Smooth muscle cell (in vitro differentiated cells): ENCODE results near the gene PDCD6IP. TPM values are rescaled to one million over a fixed set of nuclear protein-coding genes. Genes with fewer than 3 reads are reported as not detected.

Source experiments
- DNase-seq: peaks from one replicate; lab custom pipeline; 2025; ENCODE audit not compliant: unreplicated experiment; lab: John Stamatoyannopoulos, UW
- H2AFZ ChIP-seq: fragments of 200-600 bp; sonication (generic); 2 replicates; pipeline ENCODE4 v1.6.0; 2016; ENCODE audit warnings: antibody characterized with exemption, low read depth, mild to moderate bottlenecking
- H3F3A ChIP-seq: fragments of 200-600 bp; sonication (generic); 2 replicates; pipeline ENCODE4 v1.6.0; 2017; ENCODE audit warnings: antibody characterized with exemption, low read depth
- H3K27ac ChIP-seq: fragments of 200-600 bp; sonication (generic); 2 replicates; pipeline ENCODE4 v1.5.1; 2016; ENCODE audit warnings: low read depth, mild to moderate bottlenecking
- H3K27me3 ChIP-seq: fragments of 200-600 bp; sonication (generic); 2 replicates; pipeline ENCODE4 v1.6.1; 2016; ENCODE audit warnings: low read depth, mild to moderate bottlenecking
- H3K36me3 ChIP-seq: fragments of 200-600 bp; sonication (generic); 2 replicates; pipeline ENCODE4 v1.5.1; 2016; ENCODE audit warnings: low read depth
- H3K4me1 ChIP-seq: fragments of 200-600 bp; sonication (generic); 2 replicates; pipeline ENCODE4 v1.5.1; 2016; ENCODE audit warnings: low read depth
- H3K4me2 ChIP-seq: fragments of 200-600 bp; sonication (generic); 2 replicates; pipeline ENCODE4 v1.6.0; 2016; ENCODE audit warnings: mild to moderate bottlenecking
- H3K4me3 ChIP-seq: fragments of 200-600 bp; sonication (generic); 2 replicates; pipeline ENCODE4 v1.5.1; 2016; ENCODE audit warnings: mild to moderate bottlenecking
- H3K79me2 ChIP-seq: fragments of 200-600 bp; sonication (generic); 2 replicates; pipeline ENCODE4 v1.6.0; 2016; ENCODE audit warnings: low read depth, mild to moderate bottlenecking
- H3K9ac ChIP-seq: fragments of 200-600 bp; sonication (generic); 2 replicates; pipeline ENCODE4 v1.6.0; 2016; ENCODE audit warnings: low read depth
- H3K9me3 ChIP-seq: fragments of 200-600 bp; sonication (generic); replicated peaks from 2 replicates; pipeline ENCODE4 v1.5.1; 2016; ENCODE audit warnings: low read depth
- H4K20me1 ChIP-seq: fragments of 200-600 bp; sonication (generic); 2 replicates; pipeline ENCODE4 v1.6.0; 2016; ENCODE audit warnings: low read depth
- CTCF ChIP-seq: fragments of 200-600 bp; sonication (generic); IDR thresholded peaks from 2 replicates; pipeline ENCODE4 v1.5.1; 2017; ENCODE audit warnings: borderline replicate concordance, mild to moderate bottlenecking, antibody characterized with exemption; ENCODE audit not compliant: insufficient read depth, poor library complexity, severe bottlenecking
- WGBS: methylation state at CpG from one replicate; pipeline ENCODE4 v1.1.7; 2016; ENCODE audit warnings: low lambda C conversion rate; 5-methylcytosine and 5-hydroxymethylcytosine counted together
- polyA plus RNA-seq: library from polyadenylated mRNA; unstranded; fragments of >200 nt; fragmentation: Nextera tagmentation; extraction: Ambion mirVana; gene quantifications from 2 replicates; pipeline ENCODE4 v1.2.1, GENCODE V29; 2016
- total RNA-seq: library from RNA; depleted of rRNA; stranded (reverse); fragments of >200 nt; gene quantifications from 2 replicates; pipeline ENCODE4 v1.2.3, GENCODE V29; 2014

The PDCD6IP gene
- total and polyA plus RNA-seq, 2 experiments from 2014 or later, result 97.6 to 138 TPM

- no peaks in the 10 kb centered on the region for H4K20me1 ChIP-seq
- no peak for TF ChIP-seq CTCF
- no peak overlapping the region for H3K4me2 ChIP-seq
- peaks cover 3% of the 10 kb centered on the region for H3K27me3 ChIP-seq
- no peaks in the 10 kb centered on the region for H3K36me3 ChIP-seq
- H3K9me3 ChIP-seq, result no peaks in the 10 kb centered on the region
- peaks cover 3% of the 10 kb centered on the region for H3K4me1 ChIP-seq
- H3F3A ChIP-seq, result no peaks in the 10 kb centered on the region
- WGBS, result 91% methylated on average over 6 of the region's 6 CpGs
- DNase-seq, result no peak
- H3K4me3 ChIP-seq, result no peak overlapping the region
- no peak overlapping the region for H2AFZ ChIP-seq
- no peak overlapping the region for H3K9ac ChIP-seq
- H3K27ac ChIP-seq, result no peak overlapping the region
- H3K79me2 ChIP-seq, result no peaks in the 10 kb centered on the region
Measured at GRCh38 chr3:33882296-33882695, 83.9 kb downstream of the PDCD6IP start.

- Histone ChIP-seq H3F3A (no peaks in the 10 kb centered on the region), H4K20me1 (no peaks in the 10 kb centered on the region), H3K4me2 (peak overlapping the region; percentile 80), H3K79me2 (no peaks in the 10 kb centered on the region), H3K36me3 (no peaks in the 10 kb centered on the region), H3K9me3 (no peaks in the 10 kb centered on the region), H3K27me3 (peaks cover 3% of the 10 kb centered on the region), H3K4me3 (peak overlapping the region; percentile 29), H2AFZ (no peak overlapping the region), H3K27ac (no peak overlapping the region), H3K9ac (no peak overlapping the region), H3K4me1 (peaks cover 3% of the 10 kb centered on the region)
- DNase-seq, result no peak
- WGBS, result 18% methylated on average over 6 of the region's 6 CpGs
- peak; percentile 94 for TF ChIP-seq CTCF
Measured at GRCh38 chr3:33883538-33883950, 85.1 kb downstream of the PDCD6IP start.

- no peaks in the 10 kb centered on the region for H3K36me3 ChIP-seq
- DNase-seq, result no peak
- no peak overlapping the region for H3K9ac ChIP-seq
- H3K4me2 ChIP-seq, result peak overlapping the region; percentile 80
- TF ChIP-seq CTCF, result peak; percentile 19
- H3K9me3 ChIP-seq, result no peaks in the 10 kb centered on the region
- peaks cover 3% of the 10 kb centered on the region for H3K4me1 ChIP-seq
- no peak overlapping the region for H3K27ac ChIP-seq
- no peaks in the 10 kb centered on the region for H3F3A ChIP-seq
- 29% methylated on average over 12 of the region's 12 CpGs for WGBS
- H3K79me2 ChIP-seq, result no peaks in the 10 kb centered on the region
- H3K27me3 ChIP-seq, result peaks cover 3% of the 10 kb centered on the region
- H3K4me3 ChIP-seq, result peak overlapping the region; percentile 29
- no peaks in the 10 kb centered on the region for H4K20me1 ChIP-seq
- H2AFZ ChIP-seq, result no peak overlapping the region
Measured at GRCh38 chr3:33883951-33884561, 85.6 kb downstream of the PDCD6IP start.

GRCh38 chr3:33884701-33885100 lies 86.3 kb downstream of the PDCD6IP start:
- Histone ChIP-seq H4K20me1 (no peaks in the 10 kb centered on the region), H3K9me3 (no peaks in the 10 kb centered on the region), H3K27ac (no peak overlapping the region), H3K4me3 (no peak overlapping the region), H2AFZ (no peak overlapping the region), H3K36me3 (no peaks in the 10 kb centered on the region), H3K79me2 (no peaks in the 10 kb centered on the region), H3K9ac (no peak overlapping the region), H3K4me2 (peak overlapping the region; percentile 80), H3K27me3 (peaks cover under 1% of the 10 kb centered on the region), H3F3A (no peaks in the 10 kb centered on the region), H3K4me1 (peaks cover 3% of the 10 kb centered on the region)
- no peak for DNase-seq
- 88% methylated on average over 5 of the region's 5 CpGs for WGBS
- no peak for TF ChIP-seq CTCF
